Panc1 (cell line): ENCODE data around the gene HLTF. TPM values are rescaled to one million over a fixed set of nuclear protein-coding genes. Genes with fewer than 3 reads are reported as not detected.

ENCODE experiments used
- ATAC-seq: fragments of 200-7000 bp; cut with Tn5 transposase; 2 replicates; pipeline ENCODE4 v1.9.1; 2020; ENCODE audit warnings: mild to moderate bottlenecking, moderate library complexity
- BruUV-seq: library from RNA; stranded (reverse); fragments of 400-500 nt; replicated peaks from 2 replicates; lab custom pipeline; 2021; lab: Mats Ljungman, UMichigan
- CTCF ChIA-PET: fragments of 300-600 bp; sonication (Branson Sonifier 250); formaldehyde crosslinking; loops from one replicate; lab custom pipeline; 2022; ENCODE audit warnings: antibody characterized with exemption; lab: Charles Lee
- POLR2A ChIA-PET: fragments of 300-600 bp; sonication (Branson Sonifier 250); formaldehyde crosslinking; loops from one replicate; lab custom pipeline; 2022; ENCODE audit warnings: antibody characterized with exemption; lab: Charles Lee
- DNase-seq: peaks from one replicate; pipeline ENCODE4 v3.0.0-alpha.2; 2010; ENCODE audit warnings: low read depth, low spot score
- H3K27ac ChIP-seq: 2 replicates; pipeline ENCODE4 v1.5.1; 2011; ENCODE audit warnings: mild to moderate bottlenecking, low read length, inconsistent platforms
- H3K27me3 ChIP-seq: fragments of 200-500 bp; sonication (Bioruptor generic); 2 replicates; pipeline ENCODE4 v1.6.0; 2014; ENCODE audit warnings: low read length, inconsistent platforms; ENCODE audit not compliant: control insufficient read depth, insufficient read depth
- H3K36me3 ChIP-seq: fragments of 200-500 bp; sonication (Bioruptor generic); 2 replicates; pipeline ENCODE4 v1.5.1; 2014; ENCODE audit warnings: inconsistent platforms, mild to moderate bottlenecking, low read length, moderate library complexity; ENCODE audit not compliant: control insufficient read depth, insufficient read depth
- H3K4me1 ChIP-seq: 2 replicates; pipeline ENCODE4 v1.5.1; 2011; ENCODE audit warnings: inconsistent platforms, mild to moderate bottlenecking, low read length, moderate library complexity; ENCODE audit not compliant: control insufficient read depth, insufficient read depth
- H3K4me3 ChIP-seq, 2 experiments: 2 replicates each; pipeline ENCODE4 v1.5.1; 2011 to 2012; ENCODE audit warnings: low read depth in 2 of 2, low read length in 2 of 2, mild to moderate bottlenecking in 2 of 2, inconsistent platforms in 1 of 2, moderate library complexity in 1 of 2
- H3K9me3 ChIP-seq: fragments of 200-500 bp; sonication (Bioruptor generic); 2 replicates; pipeline ENCODE4 v1.5.1; 2014; ENCODE audit warnings: low read depth, mild to moderate bottlenecking, inconsistent platforms, low read length, moderate library complexity; ENCODE audit not compliant: control insufficient read depth, insufficient read depth
- POLR2AphosphoS5 ChIP-seq: IDR thresholded peaks from 2 replicates; pipeline ENCODE4 v1.6.1; 2012; ENCODE audit warnings: mild to moderate bottlenecking, low read depth, low read length, moderate library complexity
- SIN3A ChIP-seq: IDR thresholded peaks from 2 replicates; pipeline ENCODE4 v1.6.1; 2012; ENCODE audit warnings: low read depth, mild to moderate bottlenecking, low read length, moderate library complexity, borderline replicate concordance; ENCODE audit not compliant: insufficient read depth
- TCF7L2 ChIP-seq: IDR thresholded peaks from 2 replicates; pipeline ENCODE4 v1.6.1; 2011; ENCODE audit warnings: mild to moderate bottlenecking, low read depth, low read length, inconsistent platforms
- in situ Hi-C: cut with HindIII; loops from 2 replicates; pipeline ENCODE4 v1.10.0; 2016; ENCODE audit warnings: low sequenced_read_pairs, low pct_unique_long_range_greater_than_20kb
- intact Hi-C: fragments of 100-400 bp; cut with micrococcal nuclease; formaldehyde crosslinking; loops from one replicate; pipeline ENCODE4 v1.10.0; 2022; ENCODE audit not compliant: unreplicated experiment
- total RNA-seq: library from RNA; stranded (reverse); gene quantifications from one replicate; pipeline ENCODE4 v1.2.1, GENCODE V29; 2021; ENCODE audit not compliant: unreplicated experiment
- TF ChIP-seq, protein P1 (sequence below): fragments of 450-650 bp; IDR thresholded peaks from 2 replicates; pipeline ENCODE4 v1.5.1; 2017; ENCODE audit warnings: mild to moderate bottlenecking
- TF ChIP-seq, protein P2 (sequence below), 2 experiments: IDR thresholded peaks; 2 replicates each; pipeline ENCODE4 v1.6.1; 2011 to 2012; ENCODE audit warnings: low read depth in 2 of 2, control low read depth in 1 of 2, low read length in 1 of 2, mild to moderate bottlenecking in 1 of 2, moderate library complexity in 1 of 2; ENCODE audit not compliant: insufficient read depth in 1 of 2

The HLTF gene
- total RNA-seq, 1 experiment from 2014 or later: 106 TPM

DNA sequence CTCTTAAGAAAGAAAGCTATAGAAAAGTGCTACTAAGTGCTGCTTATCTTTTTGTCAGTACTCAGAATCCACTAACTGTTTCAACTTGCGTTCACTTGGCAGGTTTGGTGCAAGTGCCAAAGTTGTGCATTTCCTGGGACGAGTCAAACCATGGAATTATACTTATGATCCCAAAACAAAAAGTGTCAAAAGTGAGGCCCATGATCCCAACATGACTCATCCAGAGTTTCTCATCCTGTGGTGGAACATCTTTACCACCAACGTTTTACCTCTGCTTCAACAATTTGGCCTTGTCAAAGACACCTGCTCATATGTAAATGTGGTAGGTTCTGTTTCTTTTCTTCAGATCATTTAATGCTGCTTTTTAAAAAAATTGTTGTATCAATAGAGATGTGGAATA is 62.4 kb downstream of the HLTF start:
- DNase-seq: no peak
- no peak for ATAC-seq
- H3K4me1 ChIP-seq: no peaks in the 10 kb centered on the region
- BruUV-seq: no TSS peak
- H3K27me3 ChIP-seq: no peaks in the 10 kb centered on the region
- in situ Hi-C loops (no loop called here), intact Hi-C loops (no loop called here)
- POLR2A ChIA-PET: no interaction called here
- peaks cover 36% of the 10 kb centered on the region for H3K36me3 ChIP-seq
- H3K27ac ChIP-seq: no peak overlapping the region
- no peak for TF ChIP-seq TCF7L2
- TF ChIP-seq, protein P1, sequence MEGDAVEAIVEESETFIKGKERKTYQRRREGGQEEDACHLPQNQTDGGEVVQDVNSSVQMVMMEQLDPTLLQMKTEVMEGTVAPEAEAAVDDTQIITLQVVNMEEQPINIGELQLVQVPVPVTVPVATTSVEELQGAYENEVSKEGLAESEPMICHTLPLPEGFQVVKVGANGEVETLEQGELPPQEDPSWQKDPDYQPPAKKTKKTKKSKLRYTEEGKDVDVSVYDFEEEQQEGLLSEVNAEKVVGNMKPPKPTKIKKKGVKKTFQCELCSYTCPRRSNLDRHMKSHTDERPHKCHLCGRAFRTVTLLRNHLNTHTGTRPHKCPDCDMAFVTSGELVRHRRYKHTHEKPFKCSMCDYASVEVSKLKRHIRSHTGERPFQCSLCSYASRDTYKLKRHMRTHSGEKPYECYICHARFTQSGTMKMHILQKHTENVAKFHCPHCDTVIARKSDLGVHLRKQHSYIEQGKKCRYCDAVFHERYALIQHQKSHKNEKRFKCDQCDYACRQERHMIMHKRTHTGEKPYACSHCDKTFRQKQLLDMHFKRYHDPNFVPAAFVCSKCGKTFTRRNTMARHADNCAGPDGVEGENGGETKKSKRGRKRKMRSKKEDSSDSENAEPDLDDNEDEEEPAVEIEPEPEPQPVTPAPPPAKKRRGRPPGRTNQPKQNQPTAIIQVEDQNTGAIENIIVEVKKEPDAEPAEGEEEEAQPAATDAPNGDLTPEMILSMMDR: no peak
- no peak for TF ChIP-seq SIN3A
- TF ChIP-seq, protein P2, sequence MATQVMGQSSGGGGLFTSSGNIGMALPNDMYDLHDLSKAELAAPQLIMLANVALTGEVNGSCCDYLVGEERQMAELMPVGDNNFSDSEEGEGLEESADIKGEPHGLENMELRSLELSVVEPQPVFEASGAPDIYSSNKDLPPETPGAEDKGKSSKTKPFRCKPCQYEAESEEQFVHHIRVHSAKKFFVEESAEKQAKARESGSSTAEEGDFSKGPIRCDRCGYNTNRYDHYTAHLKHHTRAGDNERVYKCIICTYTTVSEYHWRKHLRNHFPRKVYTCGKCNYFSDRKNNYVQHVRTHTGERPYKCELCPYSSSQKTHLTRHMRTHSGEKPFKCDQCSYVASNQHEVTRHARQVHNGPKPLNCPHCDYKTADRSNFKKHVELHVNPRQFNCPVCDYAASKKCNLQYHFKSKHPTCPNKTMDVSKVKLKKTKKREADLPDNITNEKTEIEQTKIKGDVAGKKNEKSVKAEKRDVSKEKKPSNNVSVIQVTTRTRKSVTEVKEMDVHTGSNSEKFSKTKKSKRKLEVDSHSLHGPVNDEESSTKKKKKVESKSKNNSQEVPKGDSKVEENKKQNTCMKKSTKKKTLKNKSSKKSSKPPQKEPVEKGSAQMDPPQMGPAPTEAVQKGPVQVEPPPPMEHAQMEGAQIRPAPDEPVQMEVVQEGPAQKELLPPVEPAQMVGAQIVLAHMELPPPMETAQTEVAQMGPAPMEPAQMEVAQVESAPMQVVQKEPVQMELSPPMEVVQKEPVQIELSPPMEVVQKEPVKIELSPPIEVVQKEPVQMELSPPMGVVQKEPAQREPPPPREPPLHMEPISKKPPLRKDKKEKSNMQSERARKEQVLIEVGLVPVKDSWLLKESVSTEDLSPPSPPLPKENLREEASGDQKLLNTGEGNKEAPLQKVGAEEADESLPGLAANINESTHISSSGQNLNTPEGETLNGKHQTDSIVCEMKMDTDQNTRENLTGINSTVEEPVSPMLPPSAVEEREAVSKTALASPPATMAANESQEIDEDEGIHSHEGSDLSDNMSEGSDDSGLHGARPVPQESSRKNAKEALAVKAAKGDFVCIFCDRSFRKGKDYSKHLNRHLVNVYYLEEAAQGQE (IDR thresholded peaks at IDR 0.05; ENCODE audit: insufficient read depth in 1 of 2, low read depth in 2 of 2, low read length in 1 of 2): no peak
- TF ChIP-seq POLR2AphosphoS5: no peak
- H3K9me3 ChIP-seq: peaks cover 17% of the 10 kb centered on the region
- no peak overlapping the region for H3K4me3 ChIP-seq
- CTCF ChIA-PET: no interaction called here

DNA sequence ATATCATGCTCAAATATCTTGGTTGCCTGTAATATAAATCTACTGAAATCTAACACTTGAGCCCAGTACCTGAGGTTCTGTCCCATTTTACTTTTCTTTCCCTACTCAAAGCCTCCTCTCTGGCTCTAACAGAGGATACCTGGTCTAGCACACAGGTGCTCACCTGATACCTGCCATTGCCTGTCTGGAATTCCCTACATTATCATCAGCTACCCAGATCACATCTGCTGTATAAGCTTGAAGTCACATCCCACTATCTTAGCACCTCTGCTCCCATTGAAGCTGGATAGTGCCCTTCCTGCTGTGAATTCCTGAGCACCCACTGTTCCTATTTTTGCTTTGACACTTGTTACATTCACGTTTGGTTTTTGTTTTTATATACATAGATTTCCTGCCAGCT is 64.5 kb downstream of the HLTF start:
- Histone ChIP-seq H3K4me3 (no peak overlapping the region), H3K27me3 (no peaks in the 10 kb centered on the region), H3K36me3 (peaks cover 25% of the 10 kb centered on the region), H3K9me3 (peaks cover 17% of the 10 kb centered on the region), H3K27ac (no peak overlapping the region), H3K4me1 (no peaks in the 10 kb centered on the region)
- ATAC-seq (no peak), DNase-seq (no peak)
- no peak for TF ChIP-seq TCF7L2
- no peak for TF ChIP-seq POLR2AphosphoS5
- TF ChIP-seq, protein P2 (IDR thresholded peaks at IDR 0.05; ENCODE audit: insufficient read depth in 1 of 2, low read depth in 2 of 2, low read length in 1 of 2): no peak
- TF ChIP-seq SIN3A: no peak
- TF ChIP-seq, protein P1: no peak
- POLR2A ChIA-PET: no interaction called here
- in situ Hi-C loops (no loop called here), intact Hi-C loops (no loop called here)
- no TSS peak for BruUV-seq
- CTCF ChIA-PET: no interaction called here
